H9 (cell line): ENCODE data around the gene MIER2. TPM values are rescaled to one million over a fixed set of nuclear protein-coding genes. Genes with fewer than 3 reads are reported as not detected.
"Not testable (repeated sequence)": the region's sequence is repeated elsewhere in the genome, so short reads cannot be mapped to it uniquely, and the experiment has no call there.

Experiments used
- DNase-seq: peaks from one replicate; pipeline ENCODE4 v3.0.0-alpha.2; 2017
- H2AFZ ChIP-seq: one replicate; pipeline ENCODE4 v1.6.1; 2013; ENCODE audit warnings: mild to moderate bottlenecking, low read length, control low read depth, moderate library complexity
- H2AK5ac ChIP-seq: 2 replicates; pipeline ENCODE4 v1.6.1; 2013; ENCODE audit warnings: low read length, control low read depth, mixed read lengths; ENCODE audit not compliant: insufficient read length
- H2BK120ac ChIP-seq: one replicate; pipeline ENCODE4 v1.6.1; 2013; ENCODE audit warnings: low read depth, mild to moderate bottlenecking, low read length, control low read depth, inconsistent platforms; ENCODE audit not compliant: poor library complexity, severe bottlenecking
- H2BK12ac ChIP-seq: 2 replicates; pipeline ENCODE4 v1.6.1; 2013; ENCODE audit warnings: low read length, control low read depth, mixed read lengths, low read depth; ENCODE audit not compliant: insufficient read length
- H2BK15ac ChIP-seq: 2 replicates; pipeline ENCODE4 v1.6.1; 2013; ENCODE audit warnings: low read depth, low read length, control low read depth
- H2BK20ac ChIP-seq: one replicate; pipeline ENCODE4 v1.6.1; 2013; ENCODE audit warnings: low read depth, mild to moderate bottlenecking, low read length, control low read depth, inconsistent platforms; ENCODE audit not compliant: poor library complexity, severe bottlenecking
- H2BK5ac ChIP-seq: 2 replicates; pipeline ENCODE4 v1.6.1; 2013; ENCODE audit warnings: low read length, control low read depth, mixed read lengths; ENCODE audit not compliant: insufficient read length
- H3K14ac ChIP-seq: 2 replicates; pipeline ENCODE4 v1.6.1; 2013; ENCODE audit warnings: low read length, control low read depth; ENCODE audit not compliant: insufficient read depth
- H3K18ac ChIP-seq: 2 replicates; pipeline ENCODE4 v1.6.1; 2013; ENCODE audit warnings: low read depth, mild to moderate bottlenecking, mixed read lengths, low read length, control low read depth; ENCODE audit not compliant: insufficient read length
- H3K23ac ChIP-seq: 2 replicates; pipeline ENCODE4 v1.6.1; 2013; ENCODE audit warnings: low read length, control low read depth, mixed read lengths, low read depth; ENCODE audit not compliant: insufficient read length
- H3K23me2 ChIP-seq: 2 replicates; pipeline ENCODE4 v1.6.1; 2013; ENCODE audit warnings: low read depth, mild to moderate bottlenecking, mixed read lengths, low read length, control low read depth; ENCODE audit not compliant: insufficient read length, poor library complexity, severe bottlenecking
- H3K27ac ChIP-seq: 2 replicates; pipeline ENCODE4 v1.5.1; 2013; ENCODE audit warnings: low read length, control low read depth, mixed read lengths, low read depth; ENCODE audit not compliant: insufficient read length
- H3K27me3 ChIP-seq: 2 replicates; pipeline ENCODE4 v1.6.1; 2013; ENCODE audit warnings: low read length, control low read depth, inconsistent platforms; ENCODE audit not compliant: insufficient read depth
- H3K4ac ChIP-seq: 2 replicates; pipeline ENCODE4 v1.6.1; 2013; ENCODE audit warnings: low read depth, mild to moderate bottlenecking, control low read depth, inconsistent platforms, low read length, moderate library complexity
- H3K4me1 ChIP-seq: 2 replicates; pipeline ENCODE4 v1.6.1; 2013; ENCODE audit warnings: low read length, control low read depth, inconsistent platforms; ENCODE audit not compliant: insufficient read depth
- H3K4me2 ChIP-seq: 2 replicates; pipeline ENCODE4 v1.6.1; 2013; ENCODE audit warnings: low read length, control low read depth, mixed read lengths; ENCODE audit not compliant: insufficient read length, insufficient read depth
- H3K56ac ChIP-seq: 2 replicates; pipeline ENCODE4 v1.6.1; 2013; ENCODE audit warnings: low read depth, mild to moderate bottlenecking, mixed read lengths, low read length, control low read depth; ENCODE audit not compliant: insufficient read length
- H3K79me1 ChIP-seq: 2 replicates; pipeline ENCODE4 v1.6.1; 2013; ENCODE audit warnings: low read depth, mild to moderate bottlenecking, moderate library complexity, low read length, control low read depth, inconsistent platforms; ENCODE audit not compliant: insufficient read depth, poor library complexity, severe bottlenecking
- H3K79me2 ChIP-seq: 2 replicates; pipeline ENCODE4 v1.6.1; 2013; ENCODE audit warnings: low read length, control low read depth, inconsistent platforms; ENCODE audit not compliant: insufficient read depth
- H3K9ac ChIP-seq: 2 replicates; pipeline ENCODE4 v1.6.1; 2013; ENCODE audit warnings: low read length, control low read depth, mixed read lengths; ENCODE audit not compliant: insufficient read length; ENCODE audit errors: extremely low read depth
- H3K9me3 ChIP-seq: one replicate; pipeline ENCODE4 v1.6.1; 2013; ENCODE audit warnings: low read depth, low read length, inconsistent platforms; ENCODE audit not compliant: control insufficient read depth
- H3T11ph ChIP-seq: one replicate; pipeline ENCODE4 v1.6.1; 2013; ENCODE audit warnings: mild to moderate bottlenecking, low read length, control low read depth, inconsistent platforms
- H4K20me1 ChIP-seq: one replicate; pipeline ENCODE4 v1.6.1; 2013; ENCODE audit not compliant: control insufficient read depth, insufficient read length, insufficient read depth
- H4K5ac ChIP-seq: 2 replicates; pipeline ENCODE4 v1.6.1; 2013; ENCODE audit warnings: low read depth, mild to moderate bottlenecking, mixed read lengths, low read length, control low read depth; ENCODE audit not compliant: insufficient read length
- H4K8ac ChIP-seq: replicated peaks from 2 replicates; pipeline ENCODE4 v1.6.1; 2013; ENCODE audit warnings: low read length, control low read depth, mixed read lengths, low read depth; ENCODE audit not compliant: insufficient read length
- H4K91ac ChIP-seq: 2 replicates; pipeline ENCODE4 v1.6.1; 2013; ENCODE audit warnings: low read depth, mild to moderate bottlenecking, moderate library complexity, mixed read lengths, low read length, control low read depth; ENCODE audit not compliant: insufficient read length
- H3K27ac Mint-ChIP-seq, 3 experiments: 2 replicates in 2 of 3; 3 replicates in 1 of 3; pipeline ENCODE4 v1.8.0; 2020 to 2021; ENCODE audit warnings: mixed read lengths in 3 of 3, mild to moderate bottlenecking in 1 of 3, moderate library complexity in 1 of 3
- H3K27me3 Mint-ChIP-seq: 2 replicates; pipeline ENCODE4 v1.8.0; 2021; ENCODE audit warnings: low read depth, mild to moderate bottlenecking, moderate library complexity, mixed read lengths
- H3K36me3 Mint-ChIP-seq, 3 experiments: 2 replicates in 2 of 3; 3 replicates in 1 of 3; pipeline ENCODE4 v1.8.0; 2020 to 2021; ENCODE audit warnings: low read depth in 3 of 3, mixed read lengths in 3 of 3; ENCODE audit not compliant: insufficient read depth in 1 of 3
- H3K4me1 Mint-ChIP-seq, 2 experiments: 2 replicates each; pipeline ENCODE4 v1.8.0; 2020; ENCODE audit warnings: mixed read lengths in 2 of 2
- H3K4me3 Mint-ChIP-seq, 2 experiments: 2 replicates in 1 of 2; 3 replicates in 1 of 2; pipeline ENCODE4 v1.8.0; 2020 to 2021; ENCODE audit warnings: mild to moderate bottlenecking in 2 of 2, mixed read lengths in 2 of 2, moderate library complexity in 1 of 2
- H3K9me3 Mint-ChIP-seq, 2 experiments: 2 replicates in 1 of 2; 3 replicates in 1 of 2; pipeline ENCODE4 v1.8.0; 2020; ENCODE audit warnings: mild to moderate bottlenecking in 2 of 2, mixed read lengths in 2 of 2, moderate library complexity in 1 of 2
- WGBS: extraction: QIAGEN DNeasy Blood & Tissue Kit; methylation state at CpG from one replicate; pipeline ENCODE4 v1.1.7; 2013; ENCODE audit warnings: missing lambda C conversion rate, low lambda C conversion rate, mixed read lengths; ENCODE audit not compliant: insufficient read length; ENCODE audit errors: extremely low coverage; 5-methylcytosine and 5-hydroxymethylcytosine counted together
- total RNA-seq: library from RNA; stranded (reverse); gene quantifications from 2 replicates; pipeline ENCODE4 v1.2.1, GENCODE V29; 2021

MIER2 gene
- total RNA-seq, 1 experiment from 2014 or later = 60.5 TPM

GRCh38 chr19:381901-382300 lies 37.3 kb upstream of the MIER2 start:
- not testable (repeated sequence) for H4K91ac ChIP-seq, H2BK120ac ChIP-seq, H3K23ac ChIP-seq, H4K5ac ChIP-seq, H4K20me1 ChIP-seq, H3K4me2 ChIP-seq, H2BK15ac ChIP-seq, H3K36me3 Mint-ChIP-seq, H3K4me1 ChIP-seq, H3K9ac ChIP-seq, H2BK20ac ChIP-seq, H3T11ph ChIP-seq, H3K4ac ChIP-seq, H3K27ac Mint-ChIP-seq, H3K4me3 Mint-ChIP-seq, DNase-seq, H3K14ac ChIP-seq, H3K79me1 ChIP-seq, H2BK12ac ChIP-seq, H3K18ac ChIP-seq, H3K79me2 ChIP-seq, H3K27me3 ChIP-seq, H2AFZ ChIP-seq, H3K27ac ChIP-seq, H3K23me2 ChIP-seq, H2BK5ac ChIP-seq, H3K9me3 ChIP-seq, H3K56ac ChIP-seq, H2AK5ac ChIP-seq, H4K8ac ChIP-seq
- Mint-ChIP-seq H3K4me1 (peaks cover 26 to 33% of the 10 kb centered on the region in 2 experiments), H3K27me3 (peaks cover 43% of the 10 kb centered on the region), H3K9me3 (peaks cover 15 to 27% of the 10 kb centered on the region in 2 experiments)
- WGBS = no CpG with 5 or more reads among the region's 11 CpGs

DNA sequence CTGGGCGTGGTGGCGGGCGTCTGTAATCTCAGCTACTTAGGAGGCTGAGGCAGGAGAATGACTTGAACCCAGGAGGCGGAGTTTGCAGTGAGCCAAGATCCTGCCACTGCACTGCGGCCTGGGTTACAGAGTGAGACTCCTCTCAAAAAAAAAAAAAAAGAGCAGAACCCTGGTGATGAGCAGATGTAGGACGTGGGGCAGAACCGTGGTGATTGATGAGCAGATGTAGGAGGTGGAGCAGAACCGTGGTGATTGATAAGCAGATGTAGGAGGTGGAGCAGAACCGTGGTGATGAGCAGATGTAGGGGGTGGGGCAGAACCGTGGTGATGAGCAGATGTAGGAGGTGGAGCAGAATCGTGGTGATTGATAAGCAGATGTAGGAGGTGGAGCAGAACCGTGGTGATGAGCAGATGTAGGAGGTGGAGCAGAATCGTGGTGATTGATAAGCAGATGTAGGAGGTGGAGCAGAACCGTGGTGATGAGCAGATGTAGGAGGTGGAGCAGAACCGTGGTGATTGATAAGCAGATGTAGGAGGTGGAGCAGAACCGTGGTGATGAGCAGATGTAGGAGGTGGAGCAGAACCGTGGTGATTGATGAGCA lies 36.1 kb upstream of the MIER2 start:
- not testable (repeated sequence) for H2BK5ac ChIP-seq, H4K91ac ChIP-seq, H3K79me1 ChIP-seq, H3K23ac ChIP-seq, H2AK5ac ChIP-seq, H3K4ac ChIP-seq, H3K9ac ChIP-seq, H3K27me3 ChIP-seq, H2BK20ac ChIP-seq, H3K27ac ChIP-seq, H4K5ac ChIP-seq, H3K23me2 ChIP-seq, H3K4me2 ChIP-seq, H3K4me1 ChIP-seq, H3K79me2 ChIP-seq, H4K20me1 ChIP-seq, DNase-seq, H3T11ph ChIP-seq, H3K4me3 Mint-ChIP-seq, H3K56ac ChIP-seq, H3K9me3 ChIP-seq, H2BK15ac ChIP-seq, H3K27ac Mint-ChIP-seq, H2AFZ ChIP-seq, H3K14ac ChIP-seq, H2BK12ac ChIP-seq, H4K8ac ChIP-seq, H3K18ac ChIP-seq, H3K36me3 Mint-ChIP-seq, H2BK120ac ChIP-seq
- Mint-ChIP-seq H3K9me3 (peaks cover 15 to 27% of the 10 kb centered on the region in 2 experiments), H3K27me3 (peaks cover 41% of the 10 kb centered on the region), H3K4me1 (peaks cover 16 to 25% of the 10 kb centered on the region in 2 experiments)
- WGBS = no CpG with 5 or more reads among the region's 17 CpGs
